Activated gamma-delta T cell treated with Interleukin-2 at 50 U/mL for 16 hours (primary cell): ENCODE measurements around the gene CYP26B1.

Source experiments
- DNase-seq: peaks from one replicate; pipeline ENCODE4 v3.0.0-alpha.2; 2020

The CYP26B1 gene

GRCh38 chr2:72147303-72147971 lies at the start of gene CYP26B1:
Gene CYP26B1, minus strand, starts transcription at chr2:72147862. Its CDS starts 28 bp downstream, at chr2:72147834.
- no peak for DNase-seq

GRCh38 chr2:72193723-72194122 lies 46.1 kb upstream of the CYP26B1 start:
- no peak for DNase-seq

- DNase-seq, result no peak
These were observed 43.8 kb upstream of the CYP26B1 start for GRCh38 chr2:72191441-72191840.

GRCh38 chr2:72185206-72185605 lies 37.5 kb upstream of the CYP26B1 start:
- DNase-seq, result no peak

GRCh38 chr2:72183466-72183865 lies 35.8 kb upstream of the CYP26B1 start:
- DNase-seq, result no peak

- DNase-seq, result no peak
These were observed 35.4 kb upstream of the CYP26B1 start for GRCh38 chr2:72183016-72183415.

GRCh38 chr2:72182547-72182946 lies 34.9 kb upstream of the CYP26B1 start:
- no peak for DNase-seq

- DNase-seq, result no peak
These were observed 34.0 kb upstream of the CYP26B1 start for GRCh38 chr2:72181616-72182015.

GRCh38 chr2:72180351-72180750 lies 32.7 kb upstream of the CYP26B1 start:
- DNase-seq, result no peak

GRCh38 chr2:72178551-72178950 lies 30.9 kb upstream of the CYP26B1 start:
- DNase-seq, result no peak

- DNase-seq, result no peak
These were observed 28.6 kb upstream of the CYP26B1 start for GRCh38 chr2:72176281-72176680.

- no peak for DNase-seq
These were observed 28.0 kb upstream of the CYP26B1 start for GRCh38 chr2:72175636-72176035.

- DNase-seq, result no peak
These were observed 26.1 kb upstream of the CYP26B1 start for GRCh38 chr2:72173640-72174321.

- DNase-seq, result no peak
These were observed 24.8 kb upstream of the CYP26B1 start for GRCh38 chr2:72172478-72172877.

GRCh38 chr2:72166279-72166678 lies 18.6 kb upstream of the CYP26B1 start:
- DNase-seq, result no peak

GRCh38 chr2:72165792-72166191 lies 18.1 kb upstream of the CYP26B1 start:
- no peak for DNase-seq

GRCh38 chr2:72162574-72162973 lies 14.9 kb upstream of the CYP26B1 start:
- no peak for DNase-seq

- no peak for DNase-seq
These were observed 11.7 kb upstream of the CYP26B1 start for GRCh38 chr2:72159211-72159993.

- DNase-seq, result no peak
These were observed 10.5 kb upstream of the CYP26B1 start for GRCh38 chr2:72157871-72158771.

GRCh38 chr2:72156872-72157271 lies 9.2 kb upstream of the CYP26B1 start:
- DNase-seq, result no peak

GRCh38 chr2:72155737-72156136 lies 8.1 kb upstream of the CYP26B1 start:
- no peak for DNase-seq

GRCh38 chr2:72155151-72155550 lies 7.5 kb upstream of the CYP26B1 start:
- DNase-seq, result no peak
